ENCODE data around the gene EARS2.

DNA sequence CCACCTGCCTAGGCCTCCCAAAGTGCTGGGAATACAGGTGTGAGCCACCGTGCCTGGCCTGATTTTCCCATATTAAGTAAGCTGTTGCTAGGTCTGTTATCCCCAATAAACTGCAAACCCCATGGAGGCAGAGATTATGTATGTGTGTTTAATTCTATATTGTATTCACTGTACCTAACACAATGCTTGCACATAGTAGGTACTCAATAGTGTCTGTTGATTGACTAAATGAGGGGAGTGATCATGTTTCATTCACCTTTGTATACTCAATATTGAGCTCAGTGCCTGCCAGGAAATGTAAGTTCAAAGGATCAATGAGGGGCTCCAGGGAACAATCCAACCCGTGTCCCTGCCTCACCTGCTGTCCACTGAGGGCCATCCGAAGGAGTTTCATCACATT is 32.3 kb downstream of the EARS2 start:
- TF ChIP-seq, protein P1, sequence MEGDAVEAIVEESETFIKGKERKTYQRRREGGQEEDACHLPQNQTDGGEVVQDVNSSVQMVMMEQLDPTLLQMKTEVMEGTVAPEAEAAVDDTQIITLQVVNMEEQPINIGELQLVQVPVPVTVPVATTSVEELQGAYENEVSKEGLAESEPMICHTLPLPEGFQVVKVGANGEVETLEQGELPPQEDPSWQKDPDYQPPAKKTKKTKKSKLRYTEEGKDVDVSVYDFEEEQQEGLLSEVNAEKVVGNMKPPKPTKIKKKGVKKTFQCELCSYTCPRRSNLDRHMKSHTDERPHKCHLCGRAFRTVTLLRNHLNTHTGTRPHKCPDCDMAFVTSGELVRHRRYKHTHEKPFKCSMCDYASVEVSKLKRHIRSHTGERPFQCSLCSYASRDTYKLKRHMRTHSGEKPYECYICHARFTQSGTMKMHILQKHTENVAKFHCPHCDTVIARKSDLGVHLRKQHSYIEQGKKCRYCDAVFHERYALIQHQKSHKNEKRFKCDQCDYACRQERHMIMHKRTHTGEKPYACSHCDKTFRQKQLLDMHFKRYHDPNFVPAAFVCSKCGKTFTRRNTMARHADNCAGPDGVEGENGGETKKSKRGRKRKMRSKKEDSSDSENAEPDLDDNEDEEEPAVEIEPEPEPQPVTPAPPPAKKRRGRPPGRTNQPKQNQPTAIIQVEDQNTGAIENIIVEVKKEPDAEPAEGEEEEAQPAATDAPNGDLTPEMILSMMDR (IDR thresholded peaks at IDR 0.05): no peak
- TF ChIP-seq EZH2phosphoT487 (IDR thresholded peaks at IDR 0.05) (no peak), EZH2 (IDR thresholded peaks at IDR 0.05) (no peak)
